K562 treated with DMSO at 1 percent for 48 hours (cell line): ENCODE measurements around the gene ADGRF3. TPM values are rescaled to one million over a fixed set of nuclear protein-coding genes. Genes with fewer than 3 reads are reported as not detected.

Experiments
- total RNA-seq: library from RNA; unstranded; fragments of 300-600 nt; gene quantifications from 2 replicates; pipeline ENCODE4 v1.2.3, GENCODE V29; 2022; ENCODE audit warnings: low replicate concordance; ENCODE audit errors: extremely low read depth

The ADGRF3 gene
- not detected in 2 replicates for total RNA-seq

DNA sequence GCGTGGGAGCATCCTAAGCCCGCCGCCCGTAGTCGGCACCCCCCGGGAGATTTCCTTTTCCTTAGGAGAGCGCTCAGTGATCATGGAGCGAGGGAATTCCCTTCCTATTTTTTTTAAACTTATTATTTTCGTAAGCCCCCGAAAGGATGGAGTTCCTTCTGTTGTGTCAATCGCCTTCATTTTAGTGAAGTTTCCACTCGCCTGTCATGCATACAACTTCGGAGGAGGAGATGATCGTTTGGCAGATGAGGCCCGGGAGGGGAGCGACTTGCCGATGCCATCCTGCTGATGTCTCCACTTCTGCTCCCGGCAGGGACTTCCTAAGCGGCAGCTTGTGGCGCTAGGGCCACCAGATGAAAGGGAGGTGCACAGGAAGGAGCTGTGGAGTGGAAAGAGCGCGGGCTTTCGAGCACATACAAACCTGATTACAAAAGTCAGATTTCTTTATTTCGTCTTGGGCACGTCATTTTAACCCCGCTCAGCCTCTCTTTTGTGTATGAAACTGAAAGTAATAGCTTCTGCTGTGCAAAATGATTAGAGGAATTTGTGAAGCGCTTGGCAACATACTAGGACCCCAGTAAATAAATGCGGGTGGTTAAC lies at the start of gene ADGRF3:
Gene ADGRF3, minus strand, starts transcription at position 336 of the 600 bp plus-strand sequence. CDS start 555 bp downstream, outside the sequence.

GRCh38 chr2:26345545-26346453 lies 790 bp downstream of the ADGRF3 start, which contains the start of gene SELENOI:
Gene SELENOI, plus strand, starts transcription at chr2:26346143. Its CDS starts 90 bp downstream, at chr2:26346233.

Other genes starting within 250 kb of the ADGRF3 start
- gene GAREM2, start 173.7 kb downstream of the ADGRF3 start, total RNA-seq = not detected in 2 replicates
- 229 TPM in 1 of 2 replicates, not detected in the other for gene HADHA, start 102.2 kb downstream of the ADGRF3 start, total RNA-seq
- gene HADHB, start 101.8 kb downstream of the ADGRF3 start, total RNA-seq = not detected in 2 replicates
- gene SELENOI, start 646 bp downstream of the ADGRF3 start, total RNA-seq = not detected in 2 replicates
- not detected in 2 replicates for gene DRC1, start 55.1 kb upstream of the ADGRF3 start, total RNA-seq
- not detected in 2 replicates for gene OTOF, start 131.3 kb upstream of the ADGRF3 start, total RNA-seq